DND-41 (cell line): ENCODE measurements around the gene GOT1.

ENCODE experiments used
- ATAC-seq: fragments of 200-7000 bp; cut with Tn5 transposase; 3 replicates; pipeline ENCODE4 v1.9.1; 2021; ENCODE audit warnings: low read depth; ENCODE audit not compliant: insufficient read depth
- DNase-seq: peaks from one replicate; pipeline ENCODE4 v3.0.0-alpha.2; 2020
- H2AFZ ChIP-seq: 2 replicates; pipeline ENCODE4 v1.6.0; 2012; ENCODE audit warnings: low read depth, low read length
- H3K27ac ChIP-seq: 2 replicates; pipeline ENCODE4 v1.5.1; 2012; ENCODE audit warnings: low read length, inconsistent platforms
- H3K27me3 ChIP-seq: fragments of 200-600 bp; sonication (generic); 2 replicates; pipeline ENCODE4 v1.6.0; 2012; ENCODE audit warnings: low read length, mild to moderate bottlenecking, inconsistent platforms; ENCODE audit not compliant: insufficient read depth, poor library complexity
- H3K36me3 ChIP-seq: 2 replicates; pipeline ENCODE4 v1.5.1; 2012; ENCODE audit warnings: low read length, inconsistent platforms; ENCODE audit not compliant: insufficient read depth
- H3K4me1 ChIP-seq: 2 replicates; pipeline ENCODE4 v1.5.1; 2012; ENCODE audit warnings: mild to moderate bottlenecking, low read length; ENCODE audit not compliant: insufficient read depth
- H3K4me2 ChIP-seq: 2 replicates; pipeline ENCODE4 v1.6.0; 2012; ENCODE audit warnings: mild to moderate bottlenecking, moderate library complexity, low read length, inconsistent platforms; ENCODE audit not compliant: insufficient read depth
- H3K4me3 ChIP-seq, 2 experiments: fragments of 200-600 bp in 1 of 2; shearing (Covaris generic) in 1 of 2; 2 replicates each; pipeline ENCODE4 v1.5.1; 2012 to 2016; ENCODE audit warnings: inconsistent platforms in 2 of 2, low read length in 2 of 2, mild to moderate bottlenecking in 2 of 2, low read depth in 1 of 2, moderate library complexity in 1 of 2
- H3K79me2 ChIP-seq: 2 replicates; pipeline ENCODE4 v1.6.0; 2012; ENCODE audit warnings: low read length, inconsistent platforms; ENCODE audit not compliant: insufficient read depth
- H3K9ac ChIP-seq: 2 replicates; pipeline ENCODE4 v1.6.0; 2012; ENCODE audit warnings: low read depth, mild to moderate bottlenecking, inconsistent platforms, low read length, moderate library complexity
- H3K9me3 ChIP-seq: 2 replicates; pipeline ENCODE4 v1.5.1; 2012; ENCODE audit warnings: low read length, moderate library complexity, mild to moderate bottlenecking, inconsistent platforms; ENCODE audit not compliant: insufficient read depth, severe bottlenecking
- H4K20me1 ChIP-seq: 2 replicates; pipeline ENCODE4 v1.6.0; 2012; ENCODE audit warnings: low read length; ENCODE audit not compliant: insufficient read depth
- EZH2 ChIP-seq: IDR thresholded peaks from 3 replicates; pipeline ENCODE4 v1.6.1; 2012; ENCODE audit warnings: borderline replicate concordance, low read depth, mild to moderate bottlenecking, moderate library complexity, low read length, inconsistent platforms; ENCODE audit not compliant: severe bottlenecking
- TF ChIP-seq, protein P1 (sequence below): IDR thresholded peaks from 2 replicates; pipeline ENCODE4 v1.5.1; 2012; ENCODE audit warnings: borderline replicate concordance, low read length, moderate library complexity, mild to moderate bottlenecking; ENCODE audit not compliant: poor library complexity, severe bottlenecking; ENCODE audit errors: extremely low read depth

Gene GOT1

GRCh38 chr10:99387071-99387470 lies 43.4 kb downstream of the GOT1 start:
- Histone ChIP-seq H3K79me2 (no peaks in the 10 kb centered on the region), H3K27me3 (peaks cover 8% of the 10 kb centered on the region), H3K4me2 (no peak overlapping the region), H4K20me1 (no peaks in the 10 kb centered on the region), H3K9ac (no peak overlapping the region), H3K4me3 (no peak overlapping the region), H2AFZ (no peak overlapping the region), H3K27ac (no peak overlapping the region), H3K36me3 (no peaks in the 10 kb centered on the region), H3K9me3 (no peaks in the 10 kb centered on the region), H3K4me1 (no peaks in the 10 kb centered on the region)
- TF ChIP-seq, protein P1, sequence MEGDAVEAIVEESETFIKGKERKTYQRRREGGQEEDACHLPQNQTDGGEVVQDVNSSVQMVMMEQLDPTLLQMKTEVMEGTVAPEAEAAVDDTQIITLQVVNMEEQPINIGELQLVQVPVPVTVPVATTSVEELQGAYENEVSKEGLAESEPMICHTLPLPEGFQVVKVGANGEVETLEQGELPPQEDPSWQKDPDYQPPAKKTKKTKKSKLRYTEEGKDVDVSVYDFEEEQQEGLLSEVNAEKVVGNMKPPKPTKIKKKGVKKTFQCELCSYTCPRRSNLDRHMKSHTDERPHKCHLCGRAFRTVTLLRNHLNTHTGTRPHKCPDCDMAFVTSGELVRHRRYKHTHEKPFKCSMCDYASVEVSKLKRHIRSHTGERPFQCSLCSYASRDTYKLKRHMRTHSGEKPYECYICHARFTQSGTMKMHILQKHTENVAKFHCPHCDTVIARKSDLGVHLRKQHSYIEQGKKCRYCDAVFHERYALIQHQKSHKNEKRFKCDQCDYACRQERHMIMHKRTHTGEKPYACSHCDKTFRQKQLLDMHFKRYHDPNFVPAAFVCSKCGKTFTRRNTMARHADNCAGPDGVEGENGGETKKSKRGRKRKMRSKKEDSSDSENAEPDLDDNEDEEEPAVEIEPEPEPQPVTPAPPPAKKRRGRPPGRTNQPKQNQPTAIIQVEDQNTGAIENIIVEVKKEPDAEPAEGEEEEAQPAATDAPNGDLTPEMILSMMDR: no peak
- no peak for TF ChIP-seq EZH2
- DNase-seq (no peak), ATAC-seq (no peak)

DNA sequence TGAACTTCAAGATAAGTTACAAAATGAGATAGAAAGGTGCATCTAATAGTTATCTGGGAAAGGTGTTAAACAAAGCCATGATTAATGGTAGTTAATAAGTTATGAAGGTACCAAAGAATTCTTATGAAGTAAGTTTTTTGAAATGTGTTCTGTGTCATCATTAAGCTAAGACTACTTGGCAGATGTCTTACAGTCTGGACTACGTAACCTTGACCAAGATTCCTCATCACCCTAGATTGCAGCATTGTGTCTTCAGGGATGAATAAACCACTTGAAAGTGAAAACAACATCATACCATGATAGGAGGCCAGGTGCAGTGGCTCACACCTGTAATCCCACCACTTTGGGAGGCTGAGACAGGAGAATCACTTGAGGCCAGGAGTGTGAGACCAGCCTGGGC lies 48.2 kb downstream of the GOT1 start:
- Histone ChIP-seq H3K4me3 (no peak overlapping the region), H3K4me1 (no peaks in the 10 kb centered on the region), H3K27ac (no peak overlapping the region), H3K36me3 (no peaks in the 10 kb centered on the region), H3K4me2 (no peak overlapping the region), H3K27me3 (peaks cover 3% of the 10 kb centered on the region), H3K9me3 (no peaks in the 10 kb centered on the region), H4K20me1 (no peaks in the 10 kb centered on the region), H2AFZ (no peak overlapping the region), H3K79me2 (no peaks in the 10 kb centered on the region), H3K9ac (no peak overlapping the region)
- DNase-seq (no peak), ATAC-seq (no peak)
- TF ChIP-seq EZH2: no peak
- TF ChIP-seq, protein P1: no peak

DNA sequence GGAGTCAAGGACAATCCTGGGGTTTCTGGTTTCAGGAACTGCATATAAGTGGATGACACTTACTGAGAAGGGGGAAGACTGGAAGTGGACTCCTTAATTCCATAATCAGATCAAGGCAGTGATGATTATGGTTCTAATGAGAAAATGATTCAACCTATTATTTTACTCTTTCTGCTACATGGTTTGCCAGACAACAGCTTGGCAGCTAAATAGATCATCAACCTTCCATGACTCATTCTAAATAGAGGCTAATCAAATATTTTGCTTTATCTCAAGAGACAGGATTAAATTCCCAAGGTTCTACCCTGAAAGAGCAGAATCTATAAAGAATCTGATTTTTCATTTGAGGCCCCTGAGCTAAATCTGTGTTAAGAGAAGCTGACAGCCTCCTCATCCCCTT lies 55.0 kb downstream of the GOT1 start:
- no peak for ATAC-seq
- Histone ChIP-seq H3K27ac (no peak overlapping the region), H4K20me1 (no peaks in the 10 kb centered on the region), H3K4me3 (no peak overlapping the region), H3K9ac (no peak overlapping the region), H3K79me2 (no peaks in the 10 kb centered on the region), H3K9me3 (no peaks in the 10 kb centered on the region), H3K4me2 (no peak overlapping the region), H3K36me3 (no peaks in the 10 kb centered on the region), H2AFZ (no peak overlapping the region), H3K27me3 (peaks cover 16% of the 10 kb centered on the region), H3K4me1 (no peaks in the 10 kb centered on the region)
- no peak for DNase-seq
- TF ChIP-seq EZH2: no peak
- TF ChIP-seq, protein P1: no peak

DNA sequence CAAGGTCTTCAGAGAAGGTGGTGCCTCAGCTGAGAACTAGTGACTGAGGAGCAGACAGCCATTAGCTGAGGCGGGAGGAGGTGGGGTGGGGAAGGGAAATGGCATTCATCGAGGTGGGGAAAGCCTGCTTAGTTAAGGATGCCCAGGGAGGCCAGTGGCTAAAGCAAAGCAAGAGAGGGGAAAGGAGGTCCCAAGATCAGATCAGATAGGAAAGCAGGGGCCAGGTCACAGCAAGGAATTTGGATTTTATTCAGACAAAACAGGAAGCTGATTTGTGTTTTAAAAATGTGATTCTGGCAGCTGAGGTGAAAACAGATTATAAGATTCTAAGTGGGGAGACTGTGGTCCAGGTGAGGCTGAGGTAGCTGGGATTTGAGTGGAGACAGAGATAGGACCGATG lies 55.5 kb downstream of the GOT1 start:
- H3K79me2 ChIP-seq: no peaks in the 10 kb centered on the region
- H2AFZ ChIP-seq: no peak overlapping the region
- H3K27me3 ChIP-seq: peaks cover 16% of the 10 kb centered on the region
- H3K4me3 ChIP-seq: no peak overlapping the region
- H3K4me1 ChIP-seq: no peaks in the 10 kb centered on the region
- no peak overlapping the region for H3K4me2 ChIP-seq
- H4K20me1 ChIP-seq: no peaks in the 10 kb centered on the region
- H3K36me3 ChIP-seq: no peaks in the 10 kb centered on the region
- DNase-seq (no peak), ATAC-seq (no peak)
- H3K9ac ChIP-seq: no peak overlapping the region
- TF ChIP-seq, protein P1: no peak
- TF ChIP-seq EZH2: no peak
- no peak overlapping the region for H3K27ac ChIP-seq
- H3K9me3 ChIP-seq: no peaks in the 10 kb centered on the region
